ENCODE results near the gene OTP. TPM values are rescaled to one million over a fixed set of nuclear protein-coding genes. Genes with fewer than 3 reads are reported as not detected.

Gene OTP
- total RNA-seq, 1 experiment from 2014 or later = 0.05 TPM

DNA sequence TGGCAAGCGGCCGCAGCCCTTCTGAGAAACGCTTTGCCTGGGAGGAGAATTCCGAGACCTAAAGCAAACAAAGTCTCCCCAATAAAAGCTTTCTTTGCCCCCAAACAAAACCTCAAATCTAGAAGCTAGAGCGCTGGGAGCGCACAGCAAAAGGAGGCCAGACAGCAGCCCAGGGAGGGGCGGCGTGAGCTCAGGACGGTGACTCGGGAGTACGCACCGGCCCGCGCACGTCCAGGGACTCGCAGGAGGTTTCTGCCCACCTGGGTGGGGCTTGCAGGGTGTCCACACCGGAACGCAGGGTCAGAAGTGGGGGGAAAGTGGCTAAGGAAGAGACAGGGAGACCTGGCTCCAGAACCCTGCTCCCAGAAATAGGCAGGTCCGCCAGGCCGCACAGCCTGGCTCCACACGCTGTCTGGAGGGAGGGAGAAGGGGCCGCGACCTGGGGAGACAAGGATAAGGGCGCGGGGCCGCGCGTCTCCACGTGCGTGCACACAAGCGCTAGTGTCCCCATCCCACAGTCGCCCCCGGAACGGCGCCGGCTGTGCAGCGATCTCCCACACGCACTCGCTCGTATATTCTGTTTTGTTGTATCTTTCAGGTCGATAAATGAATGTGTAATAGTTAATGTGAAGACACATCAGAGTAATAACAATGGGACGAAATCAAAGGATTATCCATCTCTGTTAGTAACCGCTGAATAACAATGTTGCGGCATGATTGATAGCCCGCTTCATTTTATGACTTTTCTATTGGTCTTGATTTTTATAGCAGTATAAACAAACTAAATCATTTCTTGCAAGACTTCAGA lies 2.3 kb upstream of the OTP start:
- Histone ChIP-seq H3K36me3 (ENCODE audit: control insufficient read depth, insufficient read depth, low read length) (no peaks in the 10 kb centered on the region), H3K4me3 (ENCODE audit: low read depth in 2 of 2, low read length in 2 of 2) (no peak overlapping the region), H3K9me3 (ENCODE audit: control insufficient read depth, insufficient read depth, low read depth, low read length) (no peaks in the 10 kb centered on the region), H3K27me3 (ENCODE audit: control insufficient read depth, insufficient read depth, low read length) (peaks cover 24% of the 10 kb centered on the region; the same call in 1 of the 2 replicates), H3K27ac (ENCODE audit: low read length) (no peak overlapping the region), H3K4me1 (ENCODE audit: control insufficient read depth, insufficient read depth, low read length) (no peaks in the 10 kb centered on the region)
- in situ Hi-C loops (cut with HindIII; ENCODE audit: low pct_unique_long_range_greater_than_20kb, low sequenced_read_pairs) (no loop called here), intact Hi-C loops (cut with micrococcal nuclease; ENCODE audit: unreplicated experiment) (no loop called here)
- TF ChIP-seq, protein P1, sequence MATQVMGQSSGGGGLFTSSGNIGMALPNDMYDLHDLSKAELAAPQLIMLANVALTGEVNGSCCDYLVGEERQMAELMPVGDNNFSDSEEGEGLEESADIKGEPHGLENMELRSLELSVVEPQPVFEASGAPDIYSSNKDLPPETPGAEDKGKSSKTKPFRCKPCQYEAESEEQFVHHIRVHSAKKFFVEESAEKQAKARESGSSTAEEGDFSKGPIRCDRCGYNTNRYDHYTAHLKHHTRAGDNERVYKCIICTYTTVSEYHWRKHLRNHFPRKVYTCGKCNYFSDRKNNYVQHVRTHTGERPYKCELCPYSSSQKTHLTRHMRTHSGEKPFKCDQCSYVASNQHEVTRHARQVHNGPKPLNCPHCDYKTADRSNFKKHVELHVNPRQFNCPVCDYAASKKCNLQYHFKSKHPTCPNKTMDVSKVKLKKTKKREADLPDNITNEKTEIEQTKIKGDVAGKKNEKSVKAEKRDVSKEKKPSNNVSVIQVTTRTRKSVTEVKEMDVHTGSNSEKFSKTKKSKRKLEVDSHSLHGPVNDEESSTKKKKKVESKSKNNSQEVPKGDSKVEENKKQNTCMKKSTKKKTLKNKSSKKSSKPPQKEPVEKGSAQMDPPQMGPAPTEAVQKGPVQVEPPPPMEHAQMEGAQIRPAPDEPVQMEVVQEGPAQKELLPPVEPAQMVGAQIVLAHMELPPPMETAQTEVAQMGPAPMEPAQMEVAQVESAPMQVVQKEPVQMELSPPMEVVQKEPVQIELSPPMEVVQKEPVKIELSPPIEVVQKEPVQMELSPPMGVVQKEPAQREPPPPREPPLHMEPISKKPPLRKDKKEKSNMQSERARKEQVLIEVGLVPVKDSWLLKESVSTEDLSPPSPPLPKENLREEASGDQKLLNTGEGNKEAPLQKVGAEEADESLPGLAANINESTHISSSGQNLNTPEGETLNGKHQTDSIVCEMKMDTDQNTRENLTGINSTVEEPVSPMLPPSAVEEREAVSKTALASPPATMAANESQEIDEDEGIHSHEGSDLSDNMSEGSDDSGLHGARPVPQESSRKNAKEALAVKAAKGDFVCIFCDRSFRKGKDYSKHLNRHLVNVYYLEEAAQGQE (IDR thresholded peaks at IDR 0.05; ENCODE audit: insufficient read depth in 1 of 2, low read depth in 2 of 2, low read length in 1 of 2) = no peak
- no peak for TF ChIP-seq POLR2AphosphoS5 (IDR thresholded peaks at IDR 0.05; ENCODE audit: low read depth, low read length)
- TF ChIP-seq TCF7L2 (IDR thresholded peaks at IDR 0.05; ENCODE audit: low read depth, low read length) = no peak
- TF ChIP-seq SIN3A (IDR thresholded peaks at IDR 0.05; ENCODE audit: borderline replicate concordance, insufficient read depth, low read depth, low read length) = no peak
- TF ChIP-seq, protein P2, sequence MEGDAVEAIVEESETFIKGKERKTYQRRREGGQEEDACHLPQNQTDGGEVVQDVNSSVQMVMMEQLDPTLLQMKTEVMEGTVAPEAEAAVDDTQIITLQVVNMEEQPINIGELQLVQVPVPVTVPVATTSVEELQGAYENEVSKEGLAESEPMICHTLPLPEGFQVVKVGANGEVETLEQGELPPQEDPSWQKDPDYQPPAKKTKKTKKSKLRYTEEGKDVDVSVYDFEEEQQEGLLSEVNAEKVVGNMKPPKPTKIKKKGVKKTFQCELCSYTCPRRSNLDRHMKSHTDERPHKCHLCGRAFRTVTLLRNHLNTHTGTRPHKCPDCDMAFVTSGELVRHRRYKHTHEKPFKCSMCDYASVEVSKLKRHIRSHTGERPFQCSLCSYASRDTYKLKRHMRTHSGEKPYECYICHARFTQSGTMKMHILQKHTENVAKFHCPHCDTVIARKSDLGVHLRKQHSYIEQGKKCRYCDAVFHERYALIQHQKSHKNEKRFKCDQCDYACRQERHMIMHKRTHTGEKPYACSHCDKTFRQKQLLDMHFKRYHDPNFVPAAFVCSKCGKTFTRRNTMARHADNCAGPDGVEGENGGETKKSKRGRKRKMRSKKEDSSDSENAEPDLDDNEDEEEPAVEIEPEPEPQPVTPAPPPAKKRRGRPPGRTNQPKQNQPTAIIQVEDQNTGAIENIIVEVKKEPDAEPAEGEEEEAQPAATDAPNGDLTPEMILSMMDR (IDR thresholded peaks at IDR 0.05) = no peak
- ChIA-PET CTCF (no interaction called here), POLR2A (interaction anchor here (0.5 kb wide), 1 partner anchor 128 kb away, joined by 7 read pairs; no protein-coding TSS in a partner anchor)
- BruUV-seq (replicated peaks) = no TSS peak
- DNase-seq (ENCODE audit: low read depth, low spot score) (no peak), ATAC-seq (no peak)

DNA sequence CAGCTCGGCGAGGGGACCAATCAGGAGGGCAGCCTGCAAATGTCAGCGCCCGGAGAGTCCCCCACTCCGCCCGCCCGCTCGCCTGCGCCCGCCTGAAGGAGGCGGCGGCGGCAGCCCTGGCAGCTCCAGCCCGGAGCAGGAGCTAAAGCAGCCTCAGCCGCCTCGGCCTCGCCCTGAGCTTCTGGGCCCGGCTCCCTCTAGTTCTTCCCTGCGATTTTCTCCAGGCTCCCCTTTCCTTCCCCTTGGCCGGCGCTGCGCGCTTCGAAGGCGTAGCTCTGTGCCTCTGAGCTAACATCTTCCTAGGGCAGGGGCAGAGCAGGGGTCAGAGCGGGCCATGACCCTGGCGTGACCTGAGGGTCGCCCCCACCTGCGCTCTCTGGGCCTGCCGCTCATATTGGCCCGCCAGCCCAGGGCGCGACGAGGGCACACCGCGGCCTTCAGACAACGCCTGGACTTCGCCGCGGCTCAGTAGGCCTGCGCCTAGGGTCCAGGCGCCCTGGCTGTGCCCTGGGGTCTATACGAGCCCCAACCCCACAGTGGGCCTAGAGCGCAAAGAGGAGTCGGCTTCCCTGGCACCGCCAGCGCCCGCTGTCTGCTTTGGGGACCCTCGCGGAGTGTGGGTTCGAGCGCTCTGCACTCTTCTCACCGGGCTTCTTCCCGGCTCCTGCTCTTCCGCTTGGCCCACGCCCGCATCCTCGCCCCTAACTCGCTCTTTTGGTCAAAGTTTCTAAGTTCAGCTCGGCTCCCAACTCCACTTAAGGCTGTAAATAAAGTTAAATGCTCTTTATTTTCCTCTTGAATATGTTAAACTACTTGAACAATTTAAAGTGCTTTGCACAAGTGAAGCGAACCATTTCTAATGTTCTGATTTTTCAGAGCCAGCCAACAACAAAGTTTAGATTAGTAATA lies 504 bp upstream of the OTP start:
- Histone ChIP-seq H3K27ac (ENCODE audit: low read length) (no peak overlapping the region), H3K4me1 (ENCODE audit: control insufficient read depth, insufficient read depth, low read length) (no peaks in the 10 kb centered on the region), H3K4me3 (ENCODE audit: low read depth in 2 of 2, low read length in 2 of 2) (no peak overlapping the region), H3K36me3 (ENCODE audit: control insufficient read depth, insufficient read depth, low read length) (no peaks in the 10 kb centered on the region), H3K9me3 (ENCODE audit: control insufficient read depth, insufficient read depth, low read depth, low read length) (no peaks in the 10 kb centered on the region), H3K27me3 (ENCODE audit: control insufficient read depth, insufficient read depth, low read length) (peaks cover 35% of the 10 kb centered on the region)
- ATAC-seq (no peak), DNase-seq (ENCODE audit: low read depth, low spot score) (no peak)
- in situ Hi-C loops (cut with HindIII; ENCODE audit: low pct_unique_long_range_greater_than_20kb, low sequenced_read_pairs) (no loop called here), intact Hi-C loops (cut with micrococcal nuclease; ENCODE audit: unreplicated experiment) (no loop called here)
- BruUV-seq (replicated peaks) = no TSS peak
- CTCF ChIA-PET = interaction anchor here (0.6 kb wide), 1 partner anchor 8 kb away, joined by 4 read pairs; no protein-coding TSS in a partner anchor
- no peak for TF ChIP-seq POLR2AphosphoS5 (IDR thresholded peaks at IDR 0.05; ENCODE audit: low read depth, low read length)
- no peak for TF ChIP-seq SIN3A (IDR thresholded peaks at IDR 0.05; ENCODE audit: borderline replicate concordance, insufficient read depth, low read depth, low read length)
- TF ChIP-seq, protein P1 (IDR thresholded peaks at IDR 0.05; ENCODE audit: insufficient read depth in 1 of 2, low read depth in 2 of 2, low read length in 1 of 2) = no peak
- no peak for TF ChIP-seq TCF7L2 (IDR thresholded peaks at IDR 0.05; ENCODE audit: low read depth, low read length)
- TF ChIP-seq, protein P2 (IDR thresholded peaks at IDR 0.05) = no peak
- POLR2A ChIA-PET = no interaction called here
